Kasumi-1 (cell line): ENCODE data around the gene SMAD5.

Experiments used
- DNase-seq, 2 experiments: peaks; one replicate each; lab custom pipeline; 2025; lab: John Stamatoyannopoulos, UW

Gene SMAD5

DNA sequence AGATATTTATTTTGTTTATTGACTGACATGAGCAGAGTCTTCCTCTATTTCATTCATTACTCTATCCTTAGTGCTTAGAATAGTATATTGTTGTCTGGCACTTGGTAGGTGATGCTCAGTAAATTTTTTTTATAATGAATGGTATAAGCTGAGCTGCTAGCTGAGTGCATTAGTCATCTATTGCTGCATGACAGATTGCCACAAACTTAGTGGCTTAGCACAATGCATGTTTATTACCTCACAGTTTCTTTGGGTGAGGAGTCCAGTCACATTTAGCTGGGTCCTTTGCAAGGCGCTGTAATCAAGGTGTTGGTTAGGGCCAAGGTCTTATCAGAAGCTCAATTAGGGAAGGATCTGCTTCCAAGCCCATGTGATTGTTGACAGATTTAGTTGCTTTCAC is 23.1 kb downstream of the SMAD5 start:
- DNase-seq: no peak

GRCh38 chr5:136157514-136157913 is 24.9 kb downstream of the SMAD5 start:
- DNase-seq: no peak

GRCh38 chr5:136159457-136159856 is 26.8 kb downstream of the SMAD5 start:
- DNase-seq: no peak

- no peak for DNase-seq
Measured at GRCh38 chr5:136162008-136162407, 29.4 kb downstream of the SMAD5 start.

GRCh38 chr5:136164226-136164625 is 31.6 kb downstream of the SMAD5 start:
- DNase-seq: no peak

DNA sequence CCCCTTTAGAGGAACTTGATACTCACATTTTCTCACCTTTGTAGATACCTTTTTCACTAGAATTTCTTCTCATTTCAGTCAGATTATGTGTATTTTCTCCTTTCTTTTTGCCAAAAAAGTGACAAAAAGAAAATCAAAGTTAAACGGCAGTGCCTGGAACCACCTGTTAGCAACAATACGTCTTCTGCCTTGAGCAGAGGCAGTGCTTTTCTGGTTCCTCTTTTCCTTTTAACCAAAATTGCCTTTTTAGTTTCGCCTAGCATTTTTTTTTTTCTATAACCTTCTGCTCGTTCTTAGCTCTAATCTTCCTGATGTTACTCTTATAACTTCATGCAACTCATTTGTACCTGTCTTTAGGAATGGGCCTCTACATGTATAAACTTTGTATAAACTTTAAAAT is 34.3 kb downstream of the SMAD5 start:
- DNase-seq: no peak

- no peak for DNase-seq
Measured at GRCh38 chr5:136169218-136169617, 36.6 kb downstream of the SMAD5 start.

GRCh38 chr5:136174021-136174659 is 41.5 kb downstream of the SMAD5 start:
- DNase-seq: peak; percentile 72 to 82

GRCh38 chr5:136182618-136183017 is 50.0 kb downstream of the SMAD5 start:
- DNase-seq: no peak

GRCh38 chr5:136185974-136186665 is 53.5 kb downstream of the SMAD5 start:
- no peak for DNase-seq

GRCh38 chr5:136186796-136187195 is 54.2 kb downstream of the SMAD5 start:
- no peak for DNase-seq

DNA sequence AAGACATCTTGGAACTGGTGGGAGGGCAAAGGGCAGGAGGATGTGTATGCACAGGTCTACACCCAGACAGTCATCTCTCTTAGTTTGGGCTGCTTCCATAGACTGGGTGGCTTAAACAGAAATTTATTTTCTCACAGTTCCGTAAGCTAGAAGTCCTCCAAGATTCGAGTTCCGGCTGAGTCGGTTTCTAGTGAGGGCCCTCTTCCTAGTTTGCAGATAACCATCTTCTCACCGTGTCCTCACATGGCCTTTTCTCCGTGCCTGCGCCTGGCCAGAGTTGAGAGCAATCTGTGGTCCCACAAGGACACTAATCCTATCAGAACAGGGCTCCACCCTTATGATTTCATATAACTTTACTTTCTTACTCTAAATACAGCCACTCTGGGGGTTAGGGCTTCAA is 56.2 kb downstream of the SMAD5 start:
- no peak for DNase-seq

DNA sequence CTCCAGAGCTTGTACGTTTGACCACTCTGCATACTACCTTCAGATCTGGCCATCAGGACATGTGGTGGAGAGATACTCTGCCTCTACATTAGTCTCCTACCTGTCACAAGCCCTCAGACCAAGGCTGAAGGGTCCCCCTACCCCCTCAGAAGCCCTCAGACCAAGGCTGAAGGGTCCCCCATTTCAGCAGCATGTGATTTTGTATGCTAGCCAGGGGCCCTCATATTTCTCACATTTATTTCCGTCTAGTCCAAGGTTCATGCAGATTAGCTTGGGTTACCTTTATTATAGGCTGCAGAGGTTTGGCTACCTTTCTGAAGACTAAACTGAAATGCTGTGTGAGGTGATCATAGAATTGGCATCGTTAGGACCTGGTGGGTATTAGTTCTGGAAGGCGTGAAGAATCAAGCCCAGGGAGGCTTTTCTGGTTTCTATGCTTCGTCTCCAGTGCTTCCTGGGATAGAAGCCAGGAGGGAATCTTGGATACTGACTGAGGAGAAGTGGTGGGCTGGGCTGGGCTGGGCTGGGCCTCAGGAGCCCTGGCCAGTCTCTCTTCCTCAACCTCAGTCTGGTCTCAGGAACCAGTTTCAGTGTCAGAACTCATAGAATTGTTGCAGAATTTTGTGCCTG is 57.6 kb downstream of the SMAD5 start:
- DNase-seq: no peak

- DNase-seq: no peak
Measured at GRCh38 chr5:136190904-136191303, 58.3 kb downstream of the SMAD5 start.

DNA sequence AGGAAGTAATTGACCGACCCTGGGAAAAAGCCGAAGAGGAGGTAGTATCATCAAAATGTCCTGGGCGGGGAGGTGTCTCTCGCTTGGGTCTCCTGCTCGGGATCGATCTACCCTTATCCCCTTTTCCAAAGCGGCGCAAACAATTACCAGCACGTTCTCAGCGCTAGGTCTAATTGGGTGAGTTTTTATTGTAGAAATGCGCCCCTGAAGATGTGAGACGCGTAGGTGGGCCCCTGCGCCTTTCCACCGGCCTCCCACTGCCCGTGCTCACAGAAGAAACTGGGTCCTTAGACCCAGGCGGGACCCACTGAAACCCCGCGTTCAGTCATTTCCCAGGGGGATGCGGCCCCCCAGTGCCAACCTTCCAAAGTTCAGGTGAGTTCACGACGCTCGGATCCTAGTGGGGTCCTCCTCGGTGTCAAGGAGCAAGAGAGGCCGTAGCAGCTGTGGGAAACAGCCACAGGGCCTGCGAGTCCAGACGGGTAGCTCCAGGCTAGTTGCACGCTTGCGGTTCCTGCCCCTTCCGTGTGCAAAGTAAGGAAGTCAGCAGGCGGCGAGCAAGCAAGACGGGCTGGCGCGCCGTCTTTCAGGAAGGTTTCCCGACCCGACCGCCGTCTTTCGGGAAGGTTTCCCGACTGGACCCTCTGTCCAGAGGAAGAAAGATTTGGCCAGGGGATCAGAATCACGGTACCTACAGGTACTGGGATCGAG is 58.8 kb downstream of the SMAD5 start:
- no peak for DNase-seq

DNA sequence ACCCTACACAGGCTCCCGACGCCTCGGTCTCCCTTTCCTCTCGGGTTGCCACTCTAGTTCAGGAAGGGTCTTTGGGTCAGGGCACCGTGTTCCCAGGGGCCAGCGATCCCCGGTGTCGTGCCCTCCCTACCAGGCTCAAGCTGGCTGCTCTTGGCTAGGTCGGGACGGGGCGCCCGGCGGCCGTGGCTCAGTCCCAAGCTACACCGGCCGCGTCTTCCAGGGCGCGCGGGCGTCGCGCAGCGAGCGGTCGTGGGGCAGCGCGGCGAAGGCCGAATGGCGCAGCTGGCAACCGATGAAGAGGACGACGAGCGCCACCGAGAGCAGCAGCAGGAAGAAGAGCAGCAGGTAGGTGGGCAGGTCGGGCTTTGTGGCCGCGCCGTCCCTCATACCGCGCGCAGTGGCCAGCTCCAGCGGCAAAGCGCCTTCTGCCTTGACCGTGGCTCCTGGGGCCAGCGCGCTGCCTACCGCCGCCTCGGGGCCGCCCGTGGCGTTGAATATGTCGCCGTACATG is 59.4 kb downstream of the SMAD5 start:
- DNase-seq: no peak

GRCh38 chr5:136192526-136193321 is 60.1 kb downstream of the SMAD5 start, which contains the start of gene SMIM32:
SMIM32 (minus strand) TSS chr5:136193162; CDS start chr5:136192524, 638 bp downstream.
- no peak for DNase-seq

DNA sequence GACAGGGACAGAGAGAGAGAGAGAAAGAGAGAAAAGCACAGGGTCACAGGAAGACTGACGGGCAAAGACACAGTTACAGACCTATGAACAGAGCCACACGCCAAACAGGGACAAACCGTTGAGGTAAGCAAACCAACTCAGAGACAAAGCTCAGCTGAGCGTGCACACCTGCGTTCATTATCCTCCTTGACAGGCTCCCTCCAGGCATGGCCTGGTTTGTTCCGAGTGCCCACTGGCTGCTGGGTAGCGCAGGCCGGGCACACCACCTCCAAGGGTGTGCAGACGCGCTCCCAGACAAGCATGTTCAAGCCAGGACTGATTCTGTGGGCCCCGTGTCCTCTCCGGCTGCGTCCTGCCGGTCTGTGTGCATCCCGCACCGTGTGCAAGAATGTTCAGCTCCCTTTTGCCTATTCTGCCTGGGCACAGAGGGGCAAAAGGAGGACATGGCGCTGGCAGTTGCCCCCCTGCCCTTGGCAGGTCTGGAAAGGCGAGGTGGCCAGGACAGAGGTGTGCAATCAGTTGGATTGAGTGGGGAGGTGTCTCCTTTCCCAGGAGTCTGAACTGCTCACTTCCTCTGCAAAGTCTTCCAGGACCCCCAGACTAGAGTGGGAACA is 60.8 kb downstream of the SMAD5 start:
- no peak for DNase-seq

GRCh38 chr5:136194576-136194975 is 61.9 kb downstream of the SMAD5 start:
- DNase-seq: no peak

- no peak for DNase-seq
Measured at GRCh38 chr5:136195971-136196820, 63.6 kb downstream of the SMAD5 start.
